Raji (cell line): Measurements from ENCODE around the gene ERAS.

Experiments used
- POLR2A ChIP-seq: IDR thresholded peaks from 2 replicates; pipeline ENCODE4 v1.6.1; 2011; ENCODE audit warnings: low read depth, low read length, control low read depth; ENCODE audit not compliant: insufficient read depth

Gene ERAS

GRCh38 chrX:48854898-48855297 lies 28.6 kb downstream of the ERAS start:
- no peak for TF ChIP-seq POLR2A

GRCh38 chrX:48864210-48864609 lies 37.9 kb downstream of the ERAS start:
- no peak for TF ChIP-seq POLR2A
